ENCODE measurements around the gene KRT72. TPM values are rescaled to one million over a fixed set of nuclear protein-coding genes. Genes with fewer than 3 reads are reported as not detected.

Gene KRT72
- total RNA-seq, 4 donors from 2014 or later, result not detected

DNA sequence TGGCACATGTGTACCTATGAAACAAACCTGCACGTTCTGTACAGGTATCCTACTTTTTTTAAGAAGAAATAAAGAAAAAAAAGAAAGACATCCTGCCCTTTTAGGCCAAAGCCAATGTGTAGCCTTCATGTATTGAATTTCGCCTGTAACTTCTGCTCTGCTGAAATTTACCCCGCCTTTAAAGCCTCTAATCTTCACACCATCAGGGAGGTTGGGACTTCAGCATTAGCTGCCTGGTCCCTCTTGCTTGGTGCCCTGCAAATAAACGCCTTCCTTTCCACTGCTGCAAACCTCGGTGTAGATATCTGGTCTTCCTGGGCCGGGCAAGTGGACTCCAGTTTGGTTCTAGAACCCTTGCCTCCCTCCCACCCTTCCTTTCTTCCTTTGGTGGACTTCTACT is 45.7 kb downstream of the KRT72 start:
- no peak for DNase-seq (ENCODE audit: extremely low spot score)
- intact Hi-C loops (cut with DNase I), result no loop called here
- no peaks in the 10 kb centered on the region for H3K36me3 ChIP-seq

DNA sequence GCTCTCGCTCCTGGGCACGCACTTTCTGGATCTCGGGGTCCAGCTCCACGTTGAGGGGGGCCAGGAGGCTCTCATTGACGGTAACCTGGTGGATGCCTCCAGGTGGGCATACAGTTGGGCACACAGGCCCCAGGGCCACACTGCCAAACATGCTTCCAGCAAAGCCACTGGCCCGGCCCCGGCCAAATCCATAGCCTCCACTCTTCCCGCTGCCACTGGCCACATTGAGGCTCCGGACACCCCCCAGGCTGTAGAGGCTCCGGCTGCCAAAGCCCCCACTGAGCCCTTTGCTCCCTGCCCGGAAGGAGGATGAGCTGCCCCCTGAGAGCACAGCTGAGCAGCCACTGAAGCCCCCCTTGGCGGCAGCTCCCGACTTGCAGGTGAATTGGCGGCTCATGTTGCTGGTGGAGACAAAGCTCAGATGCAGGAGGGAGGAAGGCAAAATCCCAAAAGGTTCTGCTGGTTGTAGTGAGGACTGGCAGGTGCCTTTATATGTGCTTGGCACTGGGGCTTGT is 48.5 kb downstream of the KRT72 start, which contains the start of gene KRT71:
TSS of gene KRT71 (minus strand) at position 465 of the 515 bp plus-strand sequence. CDS start at position 397, 68 bp downstream.
- H3K4me3 ChIP-seq, result no peak within 1 kb of the TSS
- no peak for DNase-seq (ENCODE audit: extremely low spot score)
- no peaks in the 10 kb centered on the region for H3K36me3 ChIP-seq
- no peak for TF ChIP-seq EP300 (IDR thresholded peaks at IDR 0.05)
- no peak for TF ChIP-seq POLR2AphosphoS5 (IDR thresholded peaks at IDR 0.05)
- peaks cover 0 to 6% (median 0%) of the 10 kb centered on the region in 4 donors for H3K4me1 ChIP-seq
- intact Hi-C loops (cut with DNase I), result no loop called here
- peaks cover 0 to 2% (median 0%) of the 10 kb centered on the region in 4 donors for H3K27me3 ChIP-seq
- no peaks in the 10 kb centered on the region for H3K9me3 ChIP-seq
- H3K27ac ChIP-seq (replicated peaks in 1 of 4), result no peak within 1 kb of the TSS
- 77% methylated on average over 7 of the region's 14 CpGs for WGBS

More for the DNA sequence above, 45.7 kb downstream of the KRT72 start:
- Histone ChIP-seq H3K4me1 (peaks cover 0 to 6% (median 0%) of the 10 kb centered on the region in 4 donors), H3K4me3 (no peak overlapping the region), H3K27me3 (peaks cover 0 to 9% (median 0%) of the 10 kb centered on the region in 4 donors), H3K27ac (replicated peaks in 1 of 4) (no peak overlapping the region), H3K9me3 (no peaks in the 10 kb centered on the region)
- TF ChIP-seq POLR2A (IDR thresholded peaks at IDR 0.05; ENCODE audit: low read depth) (no peak), POLR2AphosphoS5 (IDR thresholded peaks at IDR 0.05) (no peak), EP300 (IDR thresholded peaks at IDR 0.05) (no peak)
- TF ChIP-seq, protein P1, sequence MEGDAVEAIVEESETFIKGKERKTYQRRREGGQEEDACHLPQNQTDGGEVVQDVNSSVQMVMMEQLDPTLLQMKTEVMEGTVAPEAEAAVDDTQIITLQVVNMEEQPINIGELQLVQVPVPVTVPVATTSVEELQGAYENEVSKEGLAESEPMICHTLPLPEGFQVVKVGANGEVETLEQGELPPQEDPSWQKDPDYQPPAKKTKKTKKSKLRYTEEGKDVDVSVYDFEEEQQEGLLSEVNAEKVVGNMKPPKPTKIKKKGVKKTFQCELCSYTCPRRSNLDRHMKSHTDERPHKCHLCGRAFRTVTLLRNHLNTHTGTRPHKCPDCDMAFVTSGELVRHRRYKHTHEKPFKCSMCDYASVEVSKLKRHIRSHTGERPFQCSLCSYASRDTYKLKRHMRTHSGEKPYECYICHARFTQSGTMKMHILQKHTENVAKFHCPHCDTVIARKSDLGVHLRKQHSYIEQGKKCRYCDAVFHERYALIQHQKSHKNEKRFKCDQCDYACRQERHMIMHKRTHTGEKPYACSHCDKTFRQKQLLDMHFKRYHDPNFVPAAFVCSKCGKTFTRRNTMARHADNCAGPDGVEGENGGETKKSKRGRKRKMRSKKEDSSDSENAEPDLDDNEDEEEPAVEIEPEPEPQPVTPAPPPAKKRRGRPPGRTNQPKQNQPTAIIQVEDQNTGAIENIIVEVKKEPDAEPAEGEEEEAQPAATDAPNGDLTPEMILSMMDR (IDR thresholded peaks at IDR 0.05), result no peak
- WGBS, result 75% methylated on average over 6 of the region's 6 CpGs

DNA sequence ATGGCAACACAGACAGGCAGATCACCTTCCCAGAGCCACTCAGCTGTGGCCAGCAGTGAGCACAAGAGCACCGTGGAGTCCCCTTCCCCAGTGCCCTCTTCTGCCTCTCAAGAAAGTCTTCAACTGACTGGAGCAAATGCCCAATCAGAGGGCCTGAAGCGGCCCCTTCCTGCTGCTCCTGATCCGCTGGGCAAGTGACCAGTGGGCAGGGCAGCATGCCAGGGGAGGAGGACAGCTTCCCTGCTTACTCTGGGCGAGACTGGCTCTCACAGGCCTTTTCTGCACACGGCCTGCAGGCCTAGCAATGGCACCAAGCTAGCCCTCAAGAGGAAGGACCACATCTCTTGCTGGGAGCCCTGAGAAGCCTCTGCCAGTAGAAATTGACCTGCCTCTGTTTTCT is 49.2 kb downstream of the KRT72 start:
- H3K27me3 ChIP-seq, result peaks cover 0 to 7% (median 0%) of the 10 kb centered on the region in 4 donors
- no peak overlapping the region for H3K27ac ChIP-seq (replicated peaks in 1 of 4)
- no peaks in the 10 kb centered on the region for H3K36me3 ChIP-seq
- H3K9me3 ChIP-seq, result no peaks in the 10 kb centered on the region
- no peak overlapping the region for H3K4me3 ChIP-seq
- DNase-seq (ENCODE audit: extremely low spot score), result no peak
- intact Hi-C loops (cut with DNase I), result no loop called here
- 73% methylated on average over 1 of the region's 5 CpGs for WGBS
- TF ChIP-seq, protein P1 (IDR thresholded peaks at IDR 0.05), result no peak
- TF ChIP-seq EP300 (IDR thresholded peaks at IDR 0.05) (no peak), POLR2A (IDR thresholded peaks at IDR 0.05; ENCODE audit: low read depth) (no peak), POLR2AphosphoS5 (IDR thresholded peaks at IDR 0.05) (no peak)
- H3K4me1 ChIP-seq, result peaks cover 0 to 6% (median 0%) of the 10 kb centered on the region in 4 donors

DNA sequence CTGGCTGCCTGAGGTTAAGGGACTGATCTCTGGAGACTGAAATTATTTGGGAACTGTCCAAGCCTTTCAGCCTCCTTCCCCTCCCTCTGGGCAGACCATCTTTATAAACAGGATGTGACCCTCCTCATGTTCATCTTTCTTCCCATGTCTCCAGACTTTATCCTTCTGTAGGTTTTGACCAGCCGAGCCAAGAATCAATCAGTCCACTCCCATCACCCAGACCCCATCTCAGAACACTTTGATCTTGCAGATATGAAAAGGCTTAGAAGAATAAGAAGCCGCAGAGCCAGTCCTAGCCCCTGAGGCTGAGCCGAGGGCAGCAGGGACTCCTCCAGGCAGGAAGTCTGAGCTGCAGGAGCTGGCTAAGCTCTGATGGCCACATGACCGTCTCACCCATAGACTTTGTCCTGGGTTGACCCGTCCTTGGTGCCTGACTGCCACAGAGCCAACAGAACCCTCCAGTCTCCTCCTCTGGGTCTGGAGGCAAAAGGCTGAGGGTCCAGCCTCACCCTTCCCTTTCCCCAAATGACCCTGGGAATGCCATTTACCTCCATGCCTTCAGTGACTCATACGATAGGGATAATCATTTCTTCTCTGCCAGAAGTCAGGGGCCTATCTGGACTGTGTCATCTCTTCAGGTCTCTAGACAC is 49.9 kb downstream of the KRT72 start:
- Histone ChIP-seq H3K4me1 (peaks cover 0 to 6% (median 0%) of the 10 kb centered on the region in 4 donors), H3K27me3 (peaks cover 0 to 9% (median 0%) of the 10 kb centered on the region in 4 donors), H3K4me3 (no peak overlapping the region), H3K9me3 (no peaks in the 10 kb centered on the region), H3K36me3 (no peaks in the 10 kb centered on the region), H3K27ac (replicated peaks in 1 of 4) (no peak overlapping the region)
- 33% methylated on average over 5 of the region's 6 CpGs for WGBS
- TF ChIP-seq POLR2A (IDR thresholded peaks at IDR 0.05; ENCODE audit: low read depth), result no peak
- TF ChIP-seq EP300 (IDR thresholded peaks at IDR 0.05), result no peak
- TF ChIP-seq, protein P1 (IDR thresholded peaks at IDR 0.05), result no peak
- intact Hi-C loops (cut with DNase I), result no loop called here
- DNase-seq (ENCODE audit: extremely low spot score), result no peak

DNA sequence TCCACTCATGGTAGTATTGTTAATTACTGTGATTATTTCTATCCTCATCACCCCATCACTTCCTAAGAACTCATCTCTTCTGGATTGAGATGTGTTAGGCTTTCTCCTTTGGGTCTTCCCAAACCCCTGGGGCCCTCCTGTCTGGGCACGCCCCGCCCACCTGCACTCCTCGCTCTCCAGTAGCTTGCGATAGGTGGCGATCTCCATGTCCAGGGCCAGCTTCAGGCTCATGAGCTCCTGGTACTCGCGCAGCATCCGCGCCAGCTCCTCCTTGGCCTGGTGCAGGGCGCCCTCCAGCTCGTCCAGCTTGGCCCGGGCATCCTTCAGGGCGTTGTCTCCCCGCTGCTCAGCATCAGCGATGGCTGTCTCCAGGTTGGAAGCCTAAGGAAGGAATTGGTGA is 55.1 kb downstream of the KRT72 start:
- peaks cover 0 to 12% (median 0%) of the 10 kb centered on the region in 4 donors for H3K27me3 ChIP-seq
- no peak for DNase-seq (ENCODE audit: extremely low spot score)
- no peaks in the 10 kb centered on the region for H3K4me1 ChIP-seq
- no peak for TF ChIP-seq EP300 (IDR thresholded peaks at IDR 0.05)
- TF ChIP-seq POLR2A (IDR thresholded peaks at IDR 0.05; ENCODE audit: low read depth), result no peak
- TF ChIP-seq, protein P1 (IDR thresholded peaks at IDR 0.05), result no peak
- no peak for TF ChIP-seq POLR2AphosphoS5 (IDR thresholded peaks at IDR 0.05)
- H3K36me3 ChIP-seq, result no peaks in the 10 kb centered on the region
- H3K9me3 ChIP-seq, result no peaks in the 10 kb centered on the region
- intact Hi-C loops (cut with DNase I), result no loop called here
- H3K27ac ChIP-seq (replicated peaks in 1 of 4), result no peak overlapping the region
- whole genome bisulfite sequencing, result 98% methylated on average over 13 of the region's 15 CpGs
- no peak overlapping the region for H3K4me3 ChIP-seq

All from esophagus muscularis mucosa (tissue), 4 donors.